HG03354 (cell line): ENCODE results near the gene FRMD7.
"Not testable (repeated sequence)": the region's sequence is repeated elsewhere in the genome, so short reads cannot be mapped to it uniquely, and the experiment has no call there.

Experiments
- ATAC-seq: cut with Tn5 transposase; IDR thresholded peaks from one replicate; pipeline ENCODE4 v1.9.1; 2021; ENCODE audit warnings: mild to moderate bottlenecking; ENCODE audit not compliant: unreplicated experiment, poor library complexity, severe bottlenecking

FRMD7 gene

GRCh38 chrX:132098704-132099103 is 29.1 kb downstream of the FRMD7 start:
- ATAC-seq: not testable (repeated sequence)

GRCh38 chrX:132094164-132094563 is 33.7 kb downstream of the FRMD7 start:
- ATAC-seq: no peak

- ATAC-seq: no peak
Observed at GRCh38 chrX:132093239-132093860, 34.5 kb downstream of the FRMD7 start.

- ATAC-seq: peak; percentile 95
Observed at GRCh38 chrX:132092439-132093065, 35.3 kb downstream of the FRMD7 start.

- no peak for ATAC-seq
Observed at GRCh38 chrX:132090403-132091159, 37.2 kb downstream of the FRMD7 start.

GRCh38 chrX:132088864-132089263 is 39.0 kb downstream of the FRMD7 start:
- ATAC-seq: no peak

GRCh38 chrX:132086672-132087071 is 41.1 kb downstream of the FRMD7 start:
- no peak for ATAC-seq

- no peak for ATAC-seq
Observed at GRCh38 chrX:132085786-132086185, 42.0 kb downstream of the FRMD7 start.

- ATAC-seq: no peak
Observed at GRCh38 chrX:132077912-132078311, 49.9 kb downstream of the FRMD7 start.

GRCh38 chrX:132077414-132077813 is 50.4 kb downstream of the FRMD7 start:
- ATAC-seq: no peak

- no peak for ATAC-seq
Observed at GRCh38 chrX:132071254-132071653, 56.6 kb downstream of the FRMD7 start.

GRCh38 chrX:132068405-132068804 is 59.4 kb downstream of the FRMD7 start:
- ATAC-seq: no peak

- no peak for ATAC-seq
Observed at GRCh38 chrX:132063862-132064261, 64.0 kb downstream of the FRMD7 start.

- no peak for ATAC-seq
Observed at GRCh38 chrX:132063334-132063733, 64.5 kb downstream of the FRMD7 start.

GRCh38 chrX:132059973-132060540 is 67.8 kb downstream of the FRMD7 start:
- peak; percentile 72 for ATAC-seq

- ATAC-seq: no peak
Observed at GRCh38 chrX:132058975-132059374, 68.8 kb downstream of the FRMD7 start.

GRCh38 chrX:132058050-132058449 is 69.8 kb downstream of the FRMD7 start:
- no peak for ATAC-seq

- not testable (repeated sequence) for ATAC-seq
Observed at GRCh38 chrX:132051778-132052177, 76.0 kb downstream of the FRMD7 start.

GRCh38 chrX:132046533-132046932 is 81.3 kb downstream of the FRMD7 start:
- ATAC-seq: no peak

GRCh38 chrX:132045456-132045855 is 82.4 kb downstream of the FRMD7 start:
- ATAC-seq: no peak

- no peak for ATAC-seq
Observed at GRCh38 chrX:132044953-132045352, 82.9 kb downstream of the FRMD7 start.
